Right hindlimb (tissue), 1 donor: ENCODE results near the gene PRKCQ.
A peak's percentile ranks its signal among the peaks of the same experiment; 100 is the strongest.

ENCODE experiments used
- DNase-seq: peaks from one replicate; pipeline ENCODE4 v3.0.0-alpha.2; 2018

The PRKCQ gene

DNA sequence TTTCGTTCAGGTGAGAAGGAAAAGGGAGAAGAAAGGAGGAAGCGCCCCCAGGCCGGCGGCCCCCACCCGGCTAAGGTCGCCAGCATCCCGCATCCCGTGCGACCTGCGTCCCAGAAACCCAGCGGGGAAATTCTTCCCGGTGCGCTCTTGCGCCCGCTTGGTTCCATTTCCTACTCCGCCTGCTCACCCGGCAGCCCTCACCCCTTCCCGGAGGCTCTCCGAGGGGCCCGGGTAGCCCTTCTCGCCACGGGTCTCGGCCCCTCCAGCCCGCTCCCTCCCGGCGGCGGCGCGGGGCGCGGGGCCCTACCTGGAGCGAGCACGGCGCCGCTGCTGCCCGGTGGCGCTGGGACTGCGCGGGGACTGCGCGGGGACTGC, at the start of gene PRKCQ:
Gene PRKCQ, minus strand, starts transcription at position 373 of the 375 bp plus-strand sequence. CDS start 65,141 bp downstream, outside the sequence.
- peak; percentile 63 for DNase-seq

DNA sequence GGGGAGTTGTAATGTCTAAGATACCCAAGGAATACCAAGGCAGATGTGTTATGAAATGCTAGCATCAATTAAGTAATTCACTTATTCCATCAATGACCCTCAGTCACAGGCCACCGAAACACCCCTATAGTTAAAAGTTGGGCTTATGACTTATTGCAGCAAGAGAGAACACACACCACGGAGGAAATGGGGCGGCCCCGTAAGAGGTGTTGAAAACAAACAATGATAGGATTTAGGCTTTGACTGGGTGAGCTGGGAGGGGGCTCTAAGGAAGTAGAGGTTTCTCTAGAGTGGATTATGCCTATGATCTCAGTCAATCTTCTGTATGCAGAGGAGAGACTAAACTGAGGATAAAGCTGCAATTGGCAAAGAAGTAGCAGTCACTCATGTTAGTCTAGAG, 45.4 kb upstream of the PRKCQ start:
- DNase-seq: no peak

DNA sequence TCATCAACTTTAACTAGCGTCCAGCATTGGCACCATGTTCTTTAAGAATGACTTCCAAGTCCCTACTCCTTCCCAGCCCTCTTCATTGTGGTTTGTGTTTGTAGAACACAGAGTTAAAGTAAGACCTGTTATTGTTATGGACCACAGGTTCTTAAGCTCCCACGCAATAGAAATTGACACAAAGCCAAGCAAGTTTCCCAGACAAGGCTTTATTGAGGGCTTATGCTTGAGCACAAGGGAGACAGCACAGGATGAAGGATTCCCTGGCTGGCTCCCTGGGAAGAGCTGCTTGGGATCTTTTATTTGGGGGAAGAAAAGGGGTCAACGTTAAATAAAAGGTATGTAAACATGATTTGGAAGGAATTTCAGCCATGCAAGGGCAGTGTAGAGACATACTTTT, 44.3 kb upstream of the PRKCQ start:
- DNase-seq: no peak

DNA sequence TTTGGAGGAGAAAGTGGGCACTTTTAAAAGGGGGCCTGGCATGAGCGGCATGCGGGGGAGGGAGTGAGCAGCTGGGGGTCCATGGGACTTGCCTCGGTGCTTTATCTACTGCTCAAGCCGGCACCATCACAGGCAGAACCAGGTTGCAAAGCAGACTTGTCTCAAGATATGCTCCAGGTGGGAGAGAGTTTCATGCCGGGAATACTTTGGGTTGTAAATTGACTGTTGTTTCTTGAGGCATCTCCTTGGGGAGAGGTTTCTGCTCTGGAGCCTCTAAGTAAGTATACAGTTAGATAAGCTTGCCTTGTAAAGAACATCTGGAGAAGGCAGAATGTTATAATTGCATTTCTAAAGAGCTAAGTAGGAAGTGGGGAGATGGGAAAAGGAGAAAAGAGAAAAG, 42.8 kb upstream of the PRKCQ start:
- DNase-seq: no peak

DNA sequence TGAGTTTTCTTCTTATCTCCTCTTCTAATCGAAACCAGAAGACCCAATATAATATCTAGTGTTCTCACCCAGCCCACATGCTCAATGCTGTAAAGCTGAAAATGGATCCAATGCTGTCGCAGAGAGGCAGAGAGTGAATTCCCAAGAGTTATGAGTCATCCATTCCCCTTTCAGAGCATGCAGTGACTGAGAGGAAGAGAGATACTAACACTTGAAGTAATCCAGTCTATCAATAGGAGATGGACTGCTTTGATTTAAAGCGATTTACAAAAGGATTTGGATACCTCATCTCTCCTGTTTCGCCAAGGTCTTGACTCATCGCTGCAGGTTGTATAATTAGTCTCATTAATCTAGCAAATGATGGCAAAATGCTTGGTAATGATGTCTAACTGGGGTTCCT, 41.5 kb upstream of the PRKCQ start:
- DNase-seq: no peak

DNA sequence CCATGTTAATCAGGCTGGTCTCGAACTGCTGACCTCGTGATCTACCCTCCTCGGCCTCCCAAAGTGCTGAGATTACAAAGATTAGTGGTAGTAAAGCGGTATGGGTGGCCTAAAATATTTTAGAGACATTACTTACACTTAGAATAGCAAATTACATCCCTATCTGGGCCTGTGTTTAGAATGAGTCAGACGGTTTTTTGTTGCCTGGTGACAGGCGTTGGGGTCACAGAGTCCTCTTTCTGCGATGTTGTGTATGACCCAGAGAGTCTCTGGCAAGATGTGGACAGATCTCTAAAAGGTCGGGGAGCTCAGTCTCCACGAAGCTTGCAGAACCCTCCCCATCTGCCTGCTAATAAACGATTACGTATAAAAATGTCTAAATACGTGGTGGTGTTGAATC, 39.6 kb upstream of the PRKCQ start:
- DNase-seq: no peak

DNA sequence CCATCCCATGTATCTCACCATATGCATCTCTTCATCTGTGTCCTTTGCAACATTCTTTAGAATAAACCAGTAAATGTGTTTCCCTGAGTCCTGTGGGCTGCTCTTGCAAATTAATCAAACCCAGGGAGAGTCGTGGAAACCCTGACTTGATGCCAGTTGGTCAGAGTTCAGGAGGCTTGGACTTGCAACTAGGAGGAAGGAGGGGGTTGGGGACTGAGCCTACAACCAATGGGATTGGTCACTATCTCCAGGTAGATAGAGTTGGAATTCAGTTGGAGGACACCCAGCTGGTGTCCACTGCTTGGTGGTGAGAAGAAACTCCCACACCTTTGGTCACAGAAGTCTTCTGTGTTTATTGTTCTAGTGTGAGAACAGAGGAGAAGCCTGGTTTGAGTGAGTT, 38.3 kb upstream of the PRKCQ start:
- no peak for DNase-seq

DNA sequence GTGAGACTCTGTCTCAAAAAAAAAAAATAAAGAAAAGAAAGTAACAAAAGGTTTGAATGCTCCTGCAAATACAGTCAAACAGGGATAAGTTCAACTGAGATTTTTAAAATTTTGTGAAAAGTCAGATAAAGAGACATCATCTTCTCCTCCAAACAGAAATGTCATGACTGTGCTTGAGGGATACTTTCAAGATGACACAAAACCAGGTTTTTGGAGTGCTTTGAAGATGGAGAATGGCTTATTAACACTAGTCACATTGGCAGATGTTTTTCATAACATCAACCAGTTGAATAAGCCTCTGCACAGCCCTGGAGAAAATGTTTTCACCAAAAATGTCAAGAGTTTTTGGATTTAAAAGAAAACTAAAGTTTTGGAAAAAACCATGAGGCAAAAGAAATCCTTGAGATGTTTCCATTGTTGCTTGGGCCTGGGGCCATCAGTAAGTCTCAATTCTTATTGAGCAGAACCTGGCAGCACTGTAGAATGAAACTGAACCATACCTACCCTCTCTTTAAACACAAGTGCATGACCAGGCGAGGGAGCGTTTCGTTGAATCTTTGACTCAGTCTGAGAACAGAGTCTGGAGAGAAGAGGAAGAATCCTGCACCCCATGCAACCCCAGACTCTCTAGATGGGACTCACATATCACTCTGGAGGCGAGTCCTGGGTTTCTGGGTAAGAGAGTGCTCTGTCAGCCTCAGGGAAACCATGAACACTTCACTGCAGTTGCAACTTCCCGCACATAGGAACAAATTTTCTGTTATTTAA, 37.4 kb upstream of the PRKCQ start:
- no peak for DNase-seq

DNA sequence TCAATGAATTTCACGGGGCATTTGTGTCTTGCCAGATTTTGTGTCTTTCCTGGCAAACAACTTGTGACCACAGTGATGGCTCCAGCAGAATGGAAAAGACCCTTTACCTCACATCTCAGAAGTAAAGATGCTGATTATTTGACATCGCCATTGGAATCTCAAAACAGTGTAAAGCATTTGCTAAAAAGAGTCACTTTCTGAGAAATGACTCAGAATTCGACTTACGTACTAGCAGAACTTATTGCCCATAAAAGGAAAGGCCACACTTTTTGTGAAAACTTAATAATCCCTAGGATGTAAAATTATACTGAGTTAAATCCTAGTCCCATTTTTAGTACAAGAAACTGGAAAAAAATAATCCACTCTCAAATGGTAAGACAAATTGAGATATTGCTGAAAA, 35.9 kb upstream of the PRKCQ start:
- DNase-seq: no peak

DNA sequence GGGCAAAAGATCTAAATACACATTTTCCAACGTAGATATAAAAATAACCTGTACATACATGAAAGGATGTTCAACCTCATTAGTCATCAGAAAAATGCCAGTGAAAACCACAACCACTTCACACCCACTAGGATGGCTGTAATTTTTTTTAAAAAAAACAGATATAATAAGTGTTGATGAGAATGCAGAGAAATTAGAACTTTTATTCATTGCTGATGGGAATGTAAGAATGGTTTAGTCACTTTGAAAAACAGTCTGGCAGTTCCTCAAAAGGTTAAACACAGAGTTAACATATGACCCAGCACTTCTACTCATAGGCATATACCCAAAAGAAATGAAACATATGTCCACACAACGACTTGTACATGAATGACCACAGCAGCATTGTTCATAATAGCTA, 32.3 kb upstream of the PRKCQ start:
- no peak for DNase-seq

DNA sequence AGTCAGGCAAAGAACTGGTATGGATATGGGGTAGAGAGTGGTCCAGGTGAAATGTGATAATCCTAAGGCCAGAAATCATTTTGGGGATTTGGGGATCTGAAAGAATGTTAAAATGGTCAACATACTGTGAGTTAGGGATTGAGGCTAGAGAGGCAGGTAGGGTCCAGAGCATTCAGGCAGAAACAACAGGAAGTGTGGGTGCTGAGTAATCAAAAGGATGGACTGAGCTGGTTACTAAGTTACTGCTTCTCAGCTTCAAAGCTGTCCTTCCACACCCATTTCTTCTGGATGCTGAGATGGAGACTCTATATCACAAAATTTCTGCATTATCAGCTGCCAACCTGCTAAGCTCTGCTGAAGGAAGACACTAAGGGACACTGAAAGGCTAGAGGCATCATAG, 30.6 kb upstream of the PRKCQ start:
- DNase-seq: no peak

DNA sequence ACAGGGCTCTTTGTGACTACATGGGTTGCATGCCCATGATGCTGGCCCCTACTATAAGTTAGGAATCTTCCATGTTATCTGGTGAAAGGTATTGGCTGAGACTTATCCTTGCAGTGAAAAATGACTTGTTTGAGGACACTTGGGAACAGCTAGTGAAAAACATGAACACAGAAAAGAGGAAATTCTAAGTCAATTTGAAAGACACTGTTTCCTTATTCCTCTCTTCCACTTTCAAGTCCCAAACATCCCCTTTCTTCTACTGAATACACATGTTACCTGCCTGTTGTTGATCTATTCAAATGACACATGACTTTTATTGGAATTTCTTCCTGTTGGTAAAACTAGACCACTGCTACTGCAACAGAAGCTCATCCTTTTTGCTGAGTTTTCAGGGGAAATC, 29.5 kb upstream of the PRKCQ start:
- no peak for DNase-seq

DNA sequence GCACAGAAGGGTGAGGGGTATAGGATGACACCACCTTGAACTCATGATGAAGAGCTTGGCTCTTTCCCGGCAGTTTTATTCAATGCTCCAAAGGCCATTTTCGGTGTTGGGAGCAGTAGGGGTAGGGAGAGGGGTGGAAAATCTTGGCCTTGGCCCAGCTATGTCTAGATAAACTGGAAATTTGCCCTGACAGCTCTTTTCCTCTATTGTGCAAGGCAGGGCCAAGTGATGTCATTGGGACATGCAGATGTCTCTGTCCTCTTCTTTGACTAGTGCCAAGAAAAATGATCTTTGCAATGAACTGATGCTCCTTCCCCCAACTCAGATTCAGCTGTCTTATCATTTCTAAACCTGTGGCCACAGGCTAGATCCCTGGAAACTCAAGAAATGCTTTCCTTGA, 27.7 kb upstream of the PRKCQ start:
- peak; percentile 65 for DNase-seq

DNA sequence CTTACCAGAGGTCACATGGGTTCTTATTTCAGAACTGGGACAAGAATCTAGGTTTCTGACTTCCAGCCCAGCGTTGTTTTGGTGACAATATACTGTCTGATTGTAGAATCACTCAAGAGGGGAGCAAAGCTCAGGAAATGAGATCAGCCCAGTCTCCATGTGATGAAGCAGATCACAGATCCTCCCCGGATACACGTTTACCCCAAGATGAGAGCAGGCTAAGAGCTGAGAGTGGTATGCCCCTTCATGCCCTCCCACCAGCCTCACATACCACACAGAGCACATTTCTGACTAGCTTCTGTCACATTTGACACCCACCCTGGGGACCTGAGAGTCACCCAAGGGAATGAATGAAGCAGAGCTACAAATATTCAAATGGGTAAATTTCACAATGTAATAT, 27.1 kb upstream of the PRKCQ start:
- no peak for DNase-seq

DNA sequence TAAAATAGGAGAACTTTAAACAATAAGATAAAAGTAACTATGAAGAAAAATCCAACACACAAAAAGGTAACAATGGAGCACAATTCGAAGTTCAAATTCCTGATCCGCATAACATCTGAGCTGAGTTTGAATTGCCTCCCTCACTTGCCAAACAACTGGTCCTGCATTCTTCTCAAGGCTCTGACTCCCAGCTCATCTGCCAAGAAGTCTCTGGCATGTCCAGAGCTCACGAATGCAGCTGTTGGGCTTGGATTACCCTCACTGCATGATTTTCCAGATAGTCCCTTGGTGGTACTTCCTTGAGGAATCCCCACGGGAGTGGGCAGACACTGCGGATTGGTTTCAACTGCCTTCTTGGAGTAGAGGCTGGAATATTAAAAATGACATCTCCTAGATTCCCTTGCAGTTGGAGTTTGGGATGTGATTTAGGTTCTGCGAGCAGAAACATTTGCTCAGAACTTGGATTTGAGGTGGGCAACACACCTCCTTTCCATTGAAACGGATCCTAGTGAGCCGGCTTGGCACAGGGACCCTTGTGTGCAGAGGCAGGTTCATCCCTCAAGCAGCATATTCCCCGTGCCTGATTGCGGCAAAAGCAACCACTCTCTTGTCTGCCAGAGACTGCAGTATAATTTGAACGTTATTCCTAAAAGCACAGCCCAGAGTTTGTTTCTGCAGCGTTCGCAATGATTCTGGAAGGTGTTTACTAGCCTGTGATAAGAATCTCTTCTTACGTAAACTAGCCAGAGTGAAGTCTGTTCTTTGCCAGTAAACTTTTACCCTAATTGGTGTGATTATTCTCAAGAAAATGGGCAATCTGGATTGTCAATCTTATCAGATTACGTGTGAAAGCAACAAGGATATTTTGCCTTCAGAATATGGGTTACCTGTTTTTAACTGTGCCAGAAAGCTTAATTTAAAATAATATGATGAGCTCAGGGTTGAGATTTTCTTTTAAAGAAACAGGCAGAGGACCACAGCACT, 23.4 kb upstream of the PRKCQ start:
- peak; percentile 69 for DNase-seq

DNA sequence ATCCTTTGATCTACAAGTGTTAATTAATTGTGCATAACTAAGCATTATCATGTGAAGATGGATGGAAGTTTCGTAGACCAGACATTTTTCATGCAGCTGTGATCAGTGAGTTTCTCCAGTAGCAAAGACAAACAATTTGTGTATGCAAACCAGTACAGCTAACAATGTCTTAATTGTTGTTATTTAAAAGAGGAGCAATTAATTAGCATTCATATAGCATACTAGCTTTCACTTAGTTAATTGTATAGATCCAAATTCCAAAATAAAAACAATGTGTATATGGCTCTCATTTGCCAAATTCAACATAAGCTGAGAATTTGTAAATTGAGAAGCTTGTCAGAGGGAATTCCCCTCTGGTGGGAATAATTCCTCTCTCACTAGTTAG, 22.6 kb upstream of the PRKCQ start:
- DNase-seq: no peak

DNA sequence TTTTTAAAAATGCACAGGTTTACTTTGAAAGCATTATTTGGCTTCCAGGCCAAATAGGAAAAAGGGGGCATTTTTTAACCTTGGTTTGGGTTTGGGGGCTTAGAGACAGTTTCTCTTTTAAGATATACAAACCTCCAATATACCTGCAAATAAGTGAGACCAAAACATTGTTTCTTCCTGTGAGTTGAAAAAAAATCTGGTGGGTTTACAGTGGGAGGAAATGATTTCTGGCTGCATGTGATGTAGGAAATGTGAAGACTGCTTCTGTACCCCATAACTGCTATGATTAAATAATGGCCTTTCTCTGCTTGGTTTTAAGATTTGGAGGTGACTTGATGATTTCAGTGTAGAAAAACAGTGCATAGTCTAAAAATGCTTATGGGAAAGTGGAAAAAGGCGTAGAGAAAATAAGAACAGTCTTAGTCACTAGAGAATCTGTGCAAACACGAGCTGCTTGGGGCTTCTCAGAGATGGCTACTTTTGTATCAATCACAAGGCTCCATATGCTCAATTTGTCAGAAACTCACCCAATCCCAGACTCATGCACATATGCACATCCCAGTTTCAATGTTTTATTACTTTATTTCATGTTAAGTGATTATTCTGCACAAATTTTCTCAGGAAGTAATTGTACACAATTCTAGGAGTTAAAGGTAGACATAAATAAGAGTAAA, 22.1 kb upstream of the PRKCQ start:
- no peak for DNase-seq

DNA sequence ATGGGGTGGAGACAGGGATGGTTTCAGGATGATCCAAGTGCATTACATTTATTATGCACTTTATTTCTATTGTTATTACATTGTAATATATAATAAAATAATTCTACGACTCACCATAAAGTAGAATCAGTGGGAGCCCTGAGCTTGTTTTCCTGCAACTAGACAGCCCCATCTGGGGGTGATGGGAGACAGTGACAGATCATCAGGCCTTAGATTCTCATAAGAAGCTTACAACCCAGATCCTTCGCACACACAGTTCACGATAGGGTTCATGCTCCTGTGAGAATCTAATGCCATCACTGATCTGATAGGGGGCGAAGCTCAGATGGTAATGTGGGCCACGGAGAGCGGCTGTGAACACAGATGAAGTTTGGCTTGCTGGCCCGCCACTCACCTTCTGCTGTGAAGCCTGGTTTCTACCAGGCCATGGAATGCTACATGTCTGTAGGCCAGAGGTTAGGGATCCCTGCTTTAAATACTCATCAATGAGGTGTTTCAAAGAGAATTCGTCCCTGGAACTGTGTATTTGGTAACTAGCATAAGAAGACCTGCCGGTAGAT, 21.2 kb upstream of the PRKCQ start:
- no peak for DNase-seq

DNA sequence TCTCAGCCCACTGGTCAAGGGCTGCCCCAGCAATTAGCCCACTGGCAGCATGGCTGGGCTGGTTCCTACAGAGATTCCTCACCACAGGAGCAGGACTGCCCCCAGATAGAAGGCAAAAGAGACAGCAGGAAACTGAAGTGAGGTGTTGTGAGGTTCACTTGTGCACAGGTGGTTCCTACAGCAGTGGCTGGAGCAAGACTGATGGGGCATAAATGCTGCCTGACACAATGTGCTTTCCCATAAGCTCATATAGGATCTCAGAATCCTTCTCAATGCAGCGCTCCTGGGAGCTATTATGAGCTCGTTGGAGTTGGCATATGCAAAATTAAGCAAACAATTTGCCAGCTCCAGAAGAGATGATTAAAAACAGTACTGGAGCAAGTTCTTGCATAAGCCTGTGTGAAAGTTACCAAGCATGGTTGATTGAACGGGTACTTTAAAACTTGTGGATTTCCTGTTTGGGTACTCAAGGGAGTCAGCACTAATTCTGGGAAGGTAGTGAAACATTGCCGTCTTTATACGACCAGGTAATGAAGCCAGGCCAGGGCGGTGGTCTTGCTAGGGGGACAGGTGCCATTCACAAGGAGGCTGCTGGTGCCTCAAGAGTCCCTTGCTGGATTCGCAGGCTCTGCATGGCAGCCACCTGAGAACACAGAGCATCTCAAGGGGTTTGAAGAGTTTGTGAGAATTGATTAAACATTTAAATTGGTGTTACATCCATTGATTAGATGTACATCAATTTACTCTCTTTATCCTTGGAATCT, 20.3 kb upstream of the PRKCQ start:
- no peak for DNase-seq

DNA sequence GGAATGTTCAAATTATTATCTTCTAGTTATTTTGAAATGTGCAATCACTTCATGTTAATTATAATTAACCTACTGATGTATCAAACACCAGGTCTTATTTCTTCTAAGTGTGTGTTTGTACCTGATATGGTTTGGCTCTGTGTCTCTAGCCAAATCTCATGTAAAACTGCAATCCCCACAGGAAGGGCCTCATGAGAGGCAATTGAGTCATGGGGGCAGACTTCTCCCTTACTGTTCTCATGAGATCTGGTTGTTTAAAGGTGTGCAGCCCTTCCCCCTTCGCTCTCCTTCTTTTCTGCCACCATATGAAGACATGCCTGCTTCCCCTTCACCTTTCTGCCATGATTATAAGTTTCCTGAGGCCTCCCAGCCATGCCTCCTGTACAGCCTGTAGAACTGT, 18.6 kb upstream of the PRKCQ start:
- no peak for DNase-seq

DNA sequence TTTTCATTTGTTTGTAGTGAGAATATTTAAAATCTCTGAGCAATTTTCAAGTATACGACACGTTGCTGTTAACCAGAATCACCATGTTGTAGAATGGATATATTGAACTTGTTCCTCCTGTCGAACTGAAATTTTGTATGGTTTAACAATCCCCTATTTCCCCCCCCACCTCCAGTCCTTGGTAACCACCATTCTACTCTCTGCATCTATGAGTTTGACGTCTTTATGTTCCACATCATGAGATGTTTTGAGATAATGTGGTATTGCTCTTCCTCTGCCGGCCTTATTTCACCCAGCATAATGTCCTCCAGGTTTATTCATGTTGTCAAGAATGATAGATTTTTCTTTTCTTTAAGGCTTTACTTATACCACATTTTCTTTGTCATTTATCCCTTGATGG, 17.4 kb upstream of the PRKCQ start:
- DNase-seq: no peak

DNA sequence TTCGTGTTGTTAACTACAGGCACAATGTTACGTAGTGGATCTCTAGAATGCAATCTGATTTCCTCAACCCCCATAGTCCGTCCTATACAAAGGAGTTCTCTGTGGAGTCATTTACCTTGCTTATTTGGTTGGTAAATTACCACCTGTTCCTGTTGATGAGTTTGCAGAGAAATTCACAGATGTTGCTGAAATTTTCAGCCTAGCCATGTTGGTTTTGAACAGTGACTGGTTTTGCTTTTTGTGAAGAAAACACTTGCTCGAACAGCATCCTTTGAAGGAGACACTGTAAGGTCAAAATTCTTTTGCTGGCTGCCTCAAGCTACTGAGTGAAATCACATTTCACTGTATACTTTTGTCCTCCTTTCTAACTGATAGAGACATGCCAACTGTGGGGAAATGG, 15.4 kb upstream of the PRKCQ start:
- DNase-seq: no peak
